Islet of Langerhans (tissue), 1 donor: ENCODE data around the gene PRPSAP1.
"Not testable (repeated sequence)": the region's sequence is repeated elsewhere in the genome, so short reads cannot be mapped to it uniquely, and the experiment has no call there.

Experiments used
- FAIRE-seq: peaks from one replicate; lab custom pipeline; 2011; peaks lifted over from hg19 to GRCh38; lab: Jason Lieb, UNC

PRPSAP1 gene

GRCh38 chr17:76277300-76278267 is 76.1 kb downstream of the PRPSAP1 start:
- FAIRE-seq = no peak

GRCh38 chr17:76276461-76277299 is 77.0 kb downstream of the PRPSAP1 start:
- FAIRE-seq = no peak

GRCh38 chr17:76276069-76276431 is 77.7 kb downstream of the PRPSAP1 start:
- no peak for FAIRE-seq

GRCh38 chr17:76275382-76276068 is 78.2 kb downstream of the PRPSAP1 start:
- no peak for FAIRE-seq

GRCh38 chr17:76274112-76274956 is 79.4 kb downstream of the PRPSAP1 start:
- no peak for FAIRE-seq

- no peak for FAIRE-seq
These were observed 80.1 kb downstream of the PRPSAP1 start for GRCh38 chr17:76273445-76274111.

GRCh38 chr17:76272541-76273444 is 80.9 kb downstream of the PRPSAP1 start:
- no peak for FAIRE-seq

GRCh38 chr17:76271669-76272540 is 81.8 kb downstream of the PRPSAP1 start:
- no peak for FAIRE-seq

GRCh38 chr17:76270770-76271668 is 82.7 kb downstream of the PRPSAP1 start:
- no peak for FAIRE-seq

GRCh38 chr17:76270127-76270592 is 83.6 kb downstream of the PRPSAP1 start:
- FAIRE-seq = no peak

GRCh38 chr17:76268991-76269981 is 84.4 kb downstream of the PRPSAP1 start:
- FAIRE-seq = no peak

GRCh38 chr17:76268015-76268749 is 85.5 kb downstream of the PRPSAP1 start:
- no peak for FAIRE-seq

- not testable (repeated sequence) for FAIRE-seq
These were observed 86.1 kb downstream of the PRPSAP1 start for GRCh38 chr17:76267581-76268001.

- no peak for FAIRE-seq
These were observed 86.6 kb downstream of the PRPSAP1 start for GRCh38 chr17:76267051-76267576.

- no peak for FAIRE-seq
These were observed 87.3 kb downstream of the PRPSAP1 start for GRCh38 chr17:76266244-76266938.
